Lower lobe of right lung (tissue), 2 donors: ENCODE results near the gene MLXIPL. TPM values are rescaled to one million over a fixed set of nuclear protein-coding genes. Genes with fewer than 3 reads are reported as not detected.
"Not testable (repeated sequence)": the region's sequence is repeated elsewhere in the genome, so short reads cannot be mapped to it uniquely, and the experiment has no call there.

Source experiments
- ATAC-seq, 2 donors: fragments of 200-7000 bp; cut with Tn5 transposase; one replicate each; pipeline ENCODE4 v1.9.1; 2020 to 2022; ENCODE audit warnings: mild to moderate bottlenecking in 2 of 2, moderate library complexity in 2 of 2
- DNase-seq: peaks from one replicate; pipeline ENCODE4 v3.0.0-alpha.2; 2020
- H3K27ac ChIP-seq: fragments of 200-600 bp; one replicate; pipeline ENCODE4 v1.8.0; 2022
- H3K27me3 ChIP-seq: fragments of 200-600 bp; one replicate; pipeline ENCODE4 v1.8.0; 2022; ENCODE audit warnings: low read depth
- H3K36me3 ChIP-seq: fragments of 200-600 bp; one replicate; pipeline ENCODE4 v1.8.0; 2022; ENCODE audit warnings: mild to moderate bottlenecking
- H3K4me1 ChIP-seq: fragments of 200-600 bp; one replicate; pipeline ENCODE4 v1.8.0; 2022
- H3K4me3 ChIP-seq: fragments of 200-600 bp; one replicate; pipeline ENCODE4 v1.8.0; 2022; ENCODE audit warnings: mild to moderate bottlenecking
- H3K9me3 ChIP-seq: fragments of 200-600 bp; one replicate; pipeline ENCODE4 v1.8.0; 2022
- intact Hi-C: fragments of 100-400 bp; cut with DNase I; formaldehyde crosslinking; loops from one replicate; pipeline ENCODE4 v1.11.0; 2022
- total RNA-seq: library from RNA; stranded (reverse); fragmentation: NEBNext Ultra II Directional; extraction: Animal tissue kit (Norgen Biotek cat#: 25700); gene quantifications from one replicate; pipeline ENCODE4 v1.2.1, GENCODE V29; 2021
- TF ChIP-seq, protein P1 (sequence below): fragments of 200-600 bp; IDR thresholded peaks from one replicate; pipeline ENCODE4 v1.8.0; 2022; ENCODE audit warnings: antibody characterized with exemption, mild to moderate bottlenecking
- donor health status: DM: no; HTN: yes; CAD: no; lungs with severe emphysema.

The MLXIPL gene
- total RNA-seq, 1 donor from 2014 or later, result 10.7 TPM

DNA sequence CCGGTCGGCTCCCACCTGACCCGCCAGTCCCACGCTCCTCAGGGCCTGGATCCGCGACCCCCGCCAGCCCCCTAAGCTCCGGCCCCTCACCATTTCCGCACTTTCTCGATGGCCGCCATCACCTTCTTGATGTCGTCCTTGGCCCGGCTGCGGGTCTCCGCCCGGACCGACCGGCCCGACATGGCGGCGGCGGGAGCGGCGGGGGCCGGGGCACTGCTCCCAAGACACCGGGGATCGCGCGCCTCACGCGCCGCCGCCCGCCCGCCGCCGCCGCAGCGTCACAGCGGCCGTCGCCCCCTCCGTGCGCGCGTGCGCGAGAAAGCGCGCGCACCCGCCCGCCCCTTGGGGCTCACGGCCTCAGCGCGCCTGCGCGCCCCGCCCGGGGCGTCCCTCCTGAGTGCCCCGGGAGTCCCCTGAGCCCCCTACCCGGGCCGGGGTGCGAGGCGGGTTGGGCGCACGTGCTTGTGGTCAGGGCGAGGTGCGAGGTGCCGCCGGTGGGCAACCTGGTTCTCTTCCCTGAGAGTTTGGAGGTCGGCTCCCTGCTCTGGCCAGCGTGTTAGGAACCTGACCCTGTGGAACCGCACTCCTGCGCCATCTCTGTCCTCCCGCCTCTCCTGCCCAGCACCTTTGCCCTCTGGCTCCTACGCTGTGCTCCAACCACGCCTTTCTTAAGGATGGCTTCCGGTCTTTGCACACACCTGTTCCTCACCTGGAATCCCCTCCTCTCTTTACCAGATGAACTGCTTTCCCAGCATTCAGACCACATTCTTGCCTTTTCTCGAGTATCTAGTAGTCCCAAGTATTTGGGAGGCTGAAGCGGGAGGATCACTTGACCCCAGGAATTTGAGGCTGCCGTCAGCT lies 66.7 kb downstream of the MLXIPL start, which contains the start of gene BCL7B:
TSS of gene BCL7B (minus strand) at position 294 of the 861 bp plus-strand sequence. CDS start at position 182, 112 bp downstream.
- DNase-seq, result peak; percentile 84
- Histone ChIP-seq H3K27ac (peak within 1 kb of the TSS; percentile 97), H3K9me3 (no peaks in the 10 kb centered on the region), H3K4me1 (peaks cover 24% of the 10 kb centered on the region), H3K27me3 (no peaks in the 10 kb centered on the region), H3K36me3 (peaks cover 17% of the 10 kb centered on the region), H3K4me3 (peak within 1 kb of the TSS; percentile 73)
- intact Hi-C loops, result no loop called here
- ATAC-seq, result peak; percentile 85 to 86
- TF ChIP-seq, protein P1, sequence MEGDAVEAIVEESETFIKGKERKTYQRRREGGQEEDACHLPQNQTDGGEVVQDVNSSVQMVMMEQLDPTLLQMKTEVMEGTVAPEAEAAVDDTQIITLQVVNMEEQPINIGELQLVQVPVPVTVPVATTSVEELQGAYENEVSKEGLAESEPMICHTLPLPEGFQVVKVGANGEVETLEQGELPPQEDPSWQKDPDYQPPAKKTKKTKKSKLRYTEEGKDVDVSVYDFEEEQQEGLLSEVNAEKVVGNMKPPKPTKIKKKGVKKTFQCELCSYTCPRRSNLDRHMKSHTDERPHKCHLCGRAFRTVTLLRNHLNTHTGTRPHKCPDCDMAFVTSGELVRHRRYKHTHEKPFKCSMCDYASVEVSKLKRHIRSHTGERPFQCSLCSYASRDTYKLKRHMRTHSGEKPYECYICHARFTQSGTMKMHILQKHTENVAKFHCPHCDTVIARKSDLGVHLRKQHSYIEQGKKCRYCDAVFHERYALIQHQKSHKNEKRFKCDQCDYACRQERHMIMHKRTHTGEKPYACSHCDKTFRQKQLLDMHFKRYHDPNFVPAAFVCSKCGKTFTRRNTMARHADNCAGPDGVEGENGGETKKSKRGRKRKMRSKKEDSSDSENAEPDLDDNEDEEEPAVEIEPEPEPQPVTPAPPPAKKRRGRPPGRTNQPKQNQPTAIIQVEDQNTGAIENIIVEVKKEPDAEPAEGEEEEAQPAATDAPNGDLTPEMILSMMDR, result no peak

DNA sequence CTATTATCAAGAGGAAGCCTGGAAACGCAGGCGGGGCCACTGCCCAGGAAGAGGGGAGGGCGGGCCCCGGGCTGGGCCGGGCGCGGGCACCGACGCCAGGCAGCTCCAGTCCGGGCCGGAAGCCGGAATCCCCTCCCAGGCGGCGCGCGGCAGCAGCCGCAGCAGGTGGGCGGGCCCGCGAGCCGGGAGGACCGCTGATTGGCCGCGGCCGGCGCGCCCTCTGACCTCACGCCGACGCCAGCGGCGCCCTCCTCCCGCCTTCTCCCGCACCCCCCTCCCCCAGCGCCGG lies 67.3 kb downstream of the MLXIPL start:
- peaks cover 24% of the 10 kb centered on the region for H3K4me1 ChIP-seq
- H3K9me3 ChIP-seq, result no peaks in the 10 kb centered on the region
- no peaks in the 10 kb centered on the region for H3K27me3 ChIP-seq
- intact Hi-C loops, result no loop called here
- peak overlapping the region; percentile 97 for H3K27ac ChIP-seq
- peaks cover 22% of the 10 kb centered on the region for H3K36me3 ChIP-seq
- TF ChIP-seq, protein P1, result no peak
- peak overlapping the region; percentile 73 for H3K4me3 ChIP-seq
- peak; percentile 98 for ATAC-seq
- peak; percentile 97 for DNase-seq

DNA sequence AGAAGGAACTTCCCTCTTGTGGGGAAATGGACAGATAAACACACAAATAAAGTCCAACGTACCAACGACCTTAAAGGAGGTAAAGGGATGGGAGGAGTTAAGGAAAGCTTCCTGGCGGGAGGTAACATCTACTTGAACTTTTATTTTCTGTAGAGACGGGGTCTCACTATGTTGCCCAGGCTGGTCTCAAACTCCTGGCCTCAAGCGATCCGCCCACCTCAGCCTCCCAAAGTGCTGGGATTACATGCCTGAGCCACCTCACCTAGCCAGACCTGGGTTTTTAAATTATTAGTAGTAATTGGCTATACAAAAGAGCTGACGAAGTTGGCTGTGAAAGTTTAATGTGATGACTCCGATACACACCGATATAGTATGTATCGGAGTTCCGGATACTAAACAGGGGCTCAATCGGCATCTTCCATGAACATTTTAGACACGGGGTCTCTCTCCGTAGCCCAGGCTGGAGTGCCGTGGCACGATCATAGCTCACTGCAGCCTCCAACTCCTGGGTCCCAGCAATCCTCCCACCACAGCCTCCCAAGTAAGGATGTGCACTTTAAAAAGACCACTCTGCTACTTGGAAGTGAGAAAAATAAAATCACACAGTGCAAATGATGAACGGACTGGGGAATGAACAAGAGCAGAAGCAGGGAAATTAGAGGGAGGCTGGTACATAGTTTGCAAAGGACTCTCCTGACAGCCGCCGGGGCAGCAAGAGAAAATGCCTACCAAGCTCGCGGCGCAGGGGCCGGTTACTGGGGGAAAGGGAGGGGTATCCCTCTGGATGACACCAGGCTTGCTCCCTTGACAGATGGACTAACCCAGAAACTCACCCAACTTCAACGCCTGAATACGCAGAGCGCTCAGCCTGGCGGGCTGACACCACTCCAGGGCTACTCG lies 67.9 kb downstream of the MLXIPL start:
- intact Hi-C loops, result no loop called here
- H3K36me3 ChIP-seq, result peaks cover 28% of the 10 kb centered on the region
- peaks cover 24% of the 10 kb centered on the region for H3K4me1 ChIP-seq
- ATAC-seq, result no peak
- TF ChIP-seq, protein P1, result no peak
- H3K9me3 ChIP-seq, result no peaks in the 10 kb centered on the region
- H3K27me3 ChIP-seq, result no peaks in the 10 kb centered on the region
- DNase-seq, result no peak
- peak overlapping the region; percentile 73 for H3K4me3 ChIP-seq
- H3K27ac ChIP-seq, result peak overlapping the region; percentile 97

DNA sequence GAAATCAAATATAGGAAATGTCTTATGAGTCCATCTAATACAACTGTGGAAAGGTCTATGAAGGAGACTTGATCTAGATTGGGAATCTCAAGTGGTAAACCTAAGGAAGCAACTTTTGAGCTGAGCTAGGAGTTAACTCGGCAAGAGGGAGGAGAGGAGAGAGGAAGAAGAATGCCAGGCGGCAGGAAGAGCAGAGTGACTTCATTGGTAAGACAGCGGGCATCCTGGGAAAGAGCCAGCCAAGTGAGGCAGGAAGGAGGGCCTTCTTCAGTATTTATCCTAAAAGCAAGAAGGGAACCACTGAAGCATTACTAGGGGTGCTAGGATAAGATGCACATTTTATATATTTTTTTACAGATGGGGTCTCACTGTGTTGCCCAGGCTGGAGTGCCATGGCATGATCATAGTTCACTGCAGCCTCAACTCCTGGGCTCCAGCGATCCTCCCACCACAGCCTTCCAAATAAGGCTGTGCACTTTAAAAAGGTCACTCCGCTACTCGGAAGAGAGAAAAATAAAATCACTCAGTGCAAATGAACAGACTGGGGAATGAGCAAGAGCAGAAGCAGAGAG lies 68.8 kb downstream of the MLXIPL start:
- Histone ChIP-seq H3K27me3 (no peaks in the 10 kb centered on the region), H3K27ac (peak overlapping the region; percentile 97), H3K36me3 (peaks cover 36% of the 10 kb centered on the region), H3K4me1 (peaks cover 24% of the 10 kb centered on the region), H3K4me3 (peak overlapping the region; percentile 73), H3K9me3 (no peaks in the 10 kb centered on the region)
- ATAC-seq (no peak), DNase-seq (no peak)
- TF ChIP-seq, protein P1, result no peak
- intact Hi-C loops, result no loop called here

DNA sequence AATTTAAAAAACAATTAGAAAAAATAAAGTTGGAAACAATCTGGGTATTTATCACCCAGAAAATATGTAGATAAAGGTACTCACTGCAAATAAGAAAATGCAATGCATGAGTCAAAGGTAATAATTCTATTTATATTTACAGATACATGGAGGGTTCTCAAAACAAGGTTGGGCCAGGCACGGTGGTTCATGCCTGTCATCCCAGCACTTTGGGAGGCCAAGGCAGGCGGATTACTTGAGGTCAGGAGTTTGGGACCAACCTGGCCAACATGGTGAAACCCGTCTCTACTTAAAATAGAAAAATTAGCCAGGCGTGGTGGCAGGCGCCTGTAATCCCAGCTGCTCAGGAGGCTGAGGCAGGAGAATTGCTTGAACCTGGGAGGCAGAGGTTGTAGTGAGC lies 74.2 kb downstream of the MLXIPL start:
- H3K4me1 ChIP-seq, intact Hi-C loops, DNase-seq, H3K9me3 ChIP-seq, ATAC-seq, H3K27ac ChIP-seq, H3K4me3 ChIP-seq, H3K27me3 ChIP-seq: not testable (repeated sequence)
- H3K36me3 ChIP-seq, result peaks cover 80% of the 10 kb centered on the region
